ENCODE results near the gene MROH2A.

Gene MROH2A

DNA sequence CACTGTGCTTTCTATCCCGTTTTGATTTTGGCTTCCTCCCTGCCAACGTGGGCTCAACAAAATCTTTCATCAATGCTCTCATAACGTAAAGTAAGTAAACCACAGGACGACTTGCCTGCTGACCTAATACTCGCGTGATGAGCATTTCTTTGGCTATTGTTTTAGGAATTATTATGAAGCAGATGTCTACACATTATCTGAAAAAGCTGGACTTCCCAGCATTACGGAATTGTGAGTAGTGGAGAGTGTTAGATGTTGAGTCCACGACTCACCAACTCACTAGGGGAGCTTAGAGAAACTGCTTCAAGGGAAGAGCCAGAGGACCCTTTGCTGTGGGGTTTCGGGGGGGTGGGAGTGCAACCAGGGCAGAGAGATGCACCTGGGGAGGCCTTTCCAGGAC lies 54.3 kb downstream of the MROH2A start:
- TF ChIP-seq, protein P1, sequence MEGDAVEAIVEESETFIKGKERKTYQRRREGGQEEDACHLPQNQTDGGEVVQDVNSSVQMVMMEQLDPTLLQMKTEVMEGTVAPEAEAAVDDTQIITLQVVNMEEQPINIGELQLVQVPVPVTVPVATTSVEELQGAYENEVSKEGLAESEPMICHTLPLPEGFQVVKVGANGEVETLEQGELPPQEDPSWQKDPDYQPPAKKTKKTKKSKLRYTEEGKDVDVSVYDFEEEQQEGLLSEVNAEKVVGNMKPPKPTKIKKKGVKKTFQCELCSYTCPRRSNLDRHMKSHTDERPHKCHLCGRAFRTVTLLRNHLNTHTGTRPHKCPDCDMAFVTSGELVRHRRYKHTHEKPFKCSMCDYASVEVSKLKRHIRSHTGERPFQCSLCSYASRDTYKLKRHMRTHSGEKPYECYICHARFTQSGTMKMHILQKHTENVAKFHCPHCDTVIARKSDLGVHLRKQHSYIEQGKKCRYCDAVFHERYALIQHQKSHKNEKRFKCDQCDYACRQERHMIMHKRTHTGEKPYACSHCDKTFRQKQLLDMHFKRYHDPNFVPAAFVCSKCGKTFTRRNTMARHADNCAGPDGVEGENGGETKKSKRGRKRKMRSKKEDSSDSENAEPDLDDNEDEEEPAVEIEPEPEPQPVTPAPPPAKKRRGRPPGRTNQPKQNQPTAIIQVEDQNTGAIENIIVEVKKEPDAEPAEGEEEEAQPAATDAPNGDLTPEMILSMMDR (IDR thresholded peaks at IDR 0.05; ENCODE audit: low read depth, low read length, missing control alignments), result no peak
- no peak for DNase-seq (ENCODE audit: extremely low read depth, low read depth)
- H3K4me3 ChIP-seq (replicated peaks; ENCODE audit: low read depth, low read length), result no peak overlapping the region

DNA sequence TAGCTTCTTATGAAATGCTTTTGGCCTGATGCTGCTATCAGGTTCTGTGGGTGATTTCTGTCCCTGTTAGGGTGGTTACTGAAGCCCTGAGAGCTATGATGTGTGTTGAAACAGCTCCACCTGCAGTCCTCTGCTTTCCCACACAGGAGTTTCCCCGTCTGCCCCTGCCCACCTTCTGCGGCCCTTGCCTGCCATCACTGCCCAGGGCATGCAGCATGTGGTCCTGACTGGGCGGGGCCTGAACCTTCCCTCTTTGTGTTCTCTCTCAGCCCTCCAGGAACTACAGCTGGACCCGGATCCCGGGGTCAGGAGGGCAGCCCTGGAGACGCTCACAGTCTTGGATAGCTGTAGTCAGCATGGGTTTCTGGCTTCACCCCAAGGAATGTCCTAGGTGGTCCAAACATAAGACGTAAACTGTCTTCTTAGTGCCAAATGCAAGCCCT lies 54.8 kb downstream of the MROH2A start:
- TF ChIP-seq, protein P1 (IDR thresholded peaks at IDR 0.05; ENCODE audit: low read depth, low read length, missing control alignments), result no peak
- H3K4me3 ChIP-seq (replicated peaks; ENCODE audit: low read depth, low read length), result no peak overlapping the region
- DNase-seq (ENCODE audit: extremely low read depth, low read depth), result no peak

DNA sequence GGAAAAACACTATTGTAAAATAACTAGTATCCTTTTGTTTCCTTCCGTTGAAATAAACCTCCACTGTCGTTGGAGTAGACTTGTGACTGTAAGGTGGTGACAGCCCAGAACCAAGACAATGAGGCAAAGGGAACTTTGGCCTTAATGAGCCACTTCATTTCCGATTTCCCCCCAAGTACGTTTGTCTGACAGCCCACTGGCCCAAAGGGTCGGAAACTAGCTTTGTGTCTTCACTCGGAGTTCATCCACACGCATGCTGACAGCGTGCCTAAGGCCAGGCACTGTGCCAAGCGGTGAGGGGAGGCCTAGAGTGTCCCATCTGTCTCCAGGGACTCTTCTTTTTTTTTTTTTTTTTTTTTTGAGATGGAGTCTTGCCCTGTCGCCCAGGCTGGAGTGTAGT lies 55.2 kb downstream of the MROH2A start:
- no peak for DNase-seq (ENCODE audit: extremely low read depth, low read depth)
- H3K4me3 ChIP-seq (replicated peaks; ENCODE audit: low read depth, low read length), result no peak overlapping the region
- TF ChIP-seq, protein P1 (IDR thresholded peaks at IDR 0.05; ENCODE audit: low read depth, low read length, missing control alignments), result no peak

DNA sequence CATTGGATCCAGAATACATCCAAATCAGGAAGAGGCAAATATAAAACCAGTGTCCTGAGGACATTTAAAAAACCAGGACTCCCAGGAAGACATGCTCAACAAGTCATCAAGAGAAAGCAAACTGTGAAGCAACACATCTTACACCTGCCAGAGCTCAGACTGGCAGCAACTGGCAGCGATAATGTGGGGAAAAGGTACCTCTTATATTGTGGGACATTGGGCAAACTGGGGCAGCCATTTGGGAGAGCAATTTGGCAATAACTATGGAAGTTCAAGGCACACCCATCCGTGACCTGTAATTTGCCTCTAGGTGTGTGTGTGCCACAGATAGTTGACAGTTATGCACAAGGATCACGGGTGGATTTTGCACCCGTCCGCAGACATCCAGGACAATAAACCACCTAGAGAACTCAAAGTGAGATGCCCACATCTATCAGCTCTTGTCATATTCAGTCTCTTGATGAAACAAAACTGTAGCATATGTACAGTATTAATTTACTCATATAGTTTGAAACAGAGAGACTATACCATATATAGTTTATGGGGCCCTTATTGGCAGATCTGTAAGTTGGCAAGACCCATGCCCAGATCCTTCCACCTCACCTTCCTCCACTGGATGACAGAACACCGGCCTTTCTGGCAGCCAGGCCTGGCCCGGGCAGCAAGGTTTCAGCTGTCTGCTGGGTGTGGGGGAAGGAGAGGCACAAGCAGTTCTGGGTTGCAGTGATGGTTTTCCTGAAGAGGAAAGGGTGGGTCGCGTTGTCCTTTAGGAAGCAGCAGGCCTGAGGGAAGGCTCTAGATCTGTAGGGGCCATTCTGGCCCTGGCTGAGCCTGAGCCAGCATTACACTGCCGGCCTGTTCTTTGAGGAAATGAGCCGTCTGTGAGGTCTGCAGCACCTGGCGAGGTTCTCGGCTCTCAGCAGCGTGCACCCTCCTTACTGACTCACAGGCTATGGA lies 57.4 kb downstream of the MROH2A start:
- no peak overlapping the region for H3K4me3 ChIP-seq (replicated peaks; ENCODE audit: low read depth, low read length)
- TF ChIP-seq, protein P1 (IDR thresholded peaks at IDR 0.05; ENCODE audit: low read depth, low read length, missing control alignments), result no peak
- DNase-seq (ENCODE audit: extremely low read depth, low read depth), result no peak

DNA sequence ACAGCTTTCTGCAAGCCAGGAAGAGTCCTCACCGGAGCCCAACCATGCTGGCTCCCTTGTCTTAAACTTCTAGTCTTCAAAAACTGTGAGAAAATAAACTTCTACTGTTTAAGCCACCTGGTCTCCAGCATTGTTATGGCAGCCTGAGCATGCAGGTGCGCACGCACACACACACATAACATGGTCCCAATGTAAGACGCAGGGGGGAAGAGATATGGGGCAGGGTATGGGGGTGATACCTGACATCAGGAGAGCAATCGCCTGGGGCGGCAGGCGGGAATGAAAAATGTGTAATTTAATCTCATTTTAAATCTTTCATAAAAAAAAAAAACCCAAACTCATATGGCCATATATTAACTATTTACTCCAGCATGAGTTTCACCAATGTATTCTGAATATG lies 58.2 kb downstream of the MROH2A start:
- no peak for DNase-seq (ENCODE audit: extremely low read depth, low read depth)
- TF ChIP-seq, protein P1 (IDR thresholded peaks at IDR 0.05; ENCODE audit: low read depth, low read length, missing control alignments), result no peak
- no peak overlapping the region for H3K4me3 ChIP-seq (replicated peaks; ENCODE audit: low read depth, low read length)

DNA sequence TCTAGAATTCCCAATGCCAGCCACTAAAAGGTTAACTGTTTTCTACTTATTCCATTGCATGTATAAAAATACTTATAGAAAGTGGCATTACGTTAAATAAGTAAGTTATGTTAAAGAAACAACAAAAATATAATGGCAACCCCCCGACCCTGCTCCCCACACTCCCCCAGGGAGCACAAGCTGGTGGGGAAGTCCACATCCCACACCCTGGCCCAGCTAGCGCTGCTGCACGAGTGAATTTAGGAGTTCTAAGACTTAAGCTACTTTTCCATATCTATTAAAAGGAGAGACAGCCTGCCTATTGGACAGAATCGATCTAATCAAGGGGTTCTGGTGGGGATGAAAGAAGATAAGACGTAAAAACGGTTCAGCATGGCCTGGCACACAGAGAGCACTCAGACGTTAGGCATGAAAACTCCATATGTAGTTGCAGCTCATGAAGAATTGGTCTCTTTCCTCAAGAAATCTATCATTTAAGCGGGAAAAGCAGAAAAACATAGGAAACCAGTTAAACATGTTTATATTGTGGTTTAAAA lies 59.6 kb downstream of the MROH2A start:
- TF ChIP-seq, protein P1 (IDR thresholded peaks at IDR 0.05; ENCODE audit: low read depth, low read length, missing control alignments), result no peak
- no peak overlapping the region for H3K4me3 ChIP-seq (replicated peaks; ENCODE audit: low read depth, low read length)
- DNase-seq (ENCODE audit: extremely low read depth, low read depth), result no peak

Measured in HFF-Myc (cell line).